Neural cell (in vitro differentiated cells): Measurements from ENCODE around the gene MLST8. TPM values are rescaled to one million over a fixed set of nuclear protein-coding genes. Genes with fewer than 3 reads are reported as not detected.

Experiments
- H2AFZ ChIP-seq: fragments of 200-600, 300-800 bp; sonication (generic), shearing (Covaris generic); 2 replicates; pipeline ENCODE4 v1.6.0; 2014; ENCODE audit warnings: low read depth, mild to moderate bottlenecking, antibody characterized with exemption, low read length, moderate library complexity
- H3F3A ChIP-seq: fragments of 200-600 bp; shearing (Covaris generic); 2 replicates; pipeline ENCODE4 v1.6.1; 2016; ENCODE audit warnings: mild to moderate bottlenecking, moderate library complexity, mixed read lengths, antibody characterized with exemption, low read length; ENCODE audit not compliant: insufficient read depth, poor library complexity, severe bottlenecking
- H3K27ac ChIP-seq: fragments of 200-600, 300-800 bp; sonication (generic), shearing (Covaris generic); 2 replicates; pipeline ENCODE4 v1.5.1; 2014; ENCODE audit warnings: mild to moderate bottlenecking, low read length, moderate library complexity
- H3K27me3 ChIP-seq: fragments of 300-800, 200-600 bp; sonication (generic), shearing (Covaris generic); 2 replicates; pipeline ENCODE4 v1.6.0; 2014; ENCODE audit warnings: mild to moderate bottlenecking, low read depth, low read length, moderate library complexity; ENCODE audit not compliant: insufficient read depth
- H3K36me3 ChIP-seq: fragments of 300-800, 200-600 bp; sonication (generic), shearing (Covaris generic); 2 replicates; pipeline ENCODE4 v1.5.1; 2014; ENCODE audit warnings: mild to moderate bottlenecking, antibody characterized with exemption, low read length, moderate library complexity; ENCODE audit not compliant: insufficient read depth
- H3K4me2 ChIP-seq: fragments of 300-800, 200-600 bp; sonication (generic), shearing (Covaris generic); 2 replicates; pipeline ENCODE4 v1.6.0; 2014; ENCODE audit warnings: mild to moderate bottlenecking, low read length
- H3K4me3 ChIP-seq: fragments of 300-800, 200-600 bp; sonication (generic), shearing (Covaris generic); 2 replicates; pipeline ENCODE4 v1.5.1; 2014; ENCODE audit warnings: mild to moderate bottlenecking, low read length, moderate library complexity
- H3K79me2 ChIP-seq: fragments of 200-600 bp; shearing (Covaris generic); replicated peaks from 2 replicates; pipeline ENCODE4 v1.6.0; 2014; ENCODE audit warnings: mild to moderate bottlenecking, low read length, moderate library complexity; ENCODE audit not compliant: insufficient read depth
- H3K9ac ChIP-seq: fragments of 300-800, 200-600 bp; sonication (generic), shearing (Covaris generic); 2 replicates; pipeline ENCODE4 v1.6.1; 2016; ENCODE audit warnings: mild to moderate bottlenecking, low read length, mixed read lengths
- H3K9me2 ChIP-seq: fragments of 200-600 bp; shearing (Covaris generic); 2 replicates; pipeline ENCODE4 v1.6.1; 2016; ENCODE audit warnings: mild to moderate bottlenecking, low read length, mixed read lengths; ENCODE audit not compliant: insufficient read depth
- H3K9me3 ChIP-seq: fragments of 200-600, 300-800 bp; sonication (generic), shearing (Covaris generic); 2 replicates; pipeline ENCODE4 v1.6.1; 2016; ENCODE audit warnings: mild to moderate bottlenecking, mixed run types, low read length, moderate library complexity, mixed read lengths
- H4K20me1 ChIP-seq: fragments of 200-600 bp; shearing (Covaris generic); 2 replicates; pipeline ENCODE4 v1.6.1; 2016; ENCODE audit warnings: mild to moderate bottlenecking, mixed run types; ENCODE audit not compliant: insufficient read depth
- EP300 ChIP-seq: fragments of 450-650 bp; conservative IDR thresholded peaks from 2 replicates; pipeline ENCODE4 v1.6.1; 2014; ENCODE audit warnings: antibody characterized with exemption, mild to moderate bottlenecking, moderate library complexity; ENCODE audit not compliant: poor library complexity, severe bottlenecking
- EZH2 ChIP-seq: fragments of 200-600, 300-800 bp; shearing (Covaris generic), sonication (generic); IDR thresholded peaks from 2 replicates; pipeline ENCODE4 v1.6.1; 2014; ENCODE audit warnings: antibody characterized with exemption, low read length, borderline replicate concordance, mild to moderate bottlenecking; ENCODE audit not compliant: insufficient read depth, poor library complexity, severe bottlenecking
- MXI1 ChIP-seq: fragments of 450-650 bp; conservative IDR thresholded peaks from 2 replicates; pipeline ENCODE4 v1.6.1; 2014; ENCODE audit warnings: antibody characterized with exemption, mild to moderate bottlenecking; ENCODE audit not compliant: poor library complexity, severe bottlenecking
- POLR2AphosphoS5 ChIP-seq: IDR thresholded peaks from 2 replicates; pipeline ENCODE4 v1.6.1; 2012
- RAD21 ChIP-seq: fragments of 450-650 bp; conservative IDR thresholded peaks from 2 replicates; pipeline ENCODE4 v1.6.1; 2014; ENCODE audit warnings: antibody characterized with exemption, mild to moderate bottlenecking, moderate library complexity
- SMC3 ChIP-seq: fragments of 450-650 bp; conservative IDR thresholded peaks from 2 replicates; pipeline ENCODE4 v1.6.1; 2014; ENCODE audit warnings: antibody characterized with exemption, mild to moderate bottlenecking, moderate library complexity; ENCODE audit not compliant: poor library complexity
- TAF1 ChIP-seq: IDR thresholded peaks from 2 replicates; pipeline ENCODE4 v1.6.1; 2012; ENCODE audit warnings: low read depth
- polyA plus RNA-seq: library from polyadenylated mRNA; depleted of rRNA; stranded (reverse); fragments of >200 nt; gene quantifications from 2 replicates; pipeline ENCODE4 v1.2.3, GENCODE V29; 2014
- TF ChIP-seq, protein P1 (sequence below): fragments of 450-650 bp; IDR thresholded peaks from 2 replicates; pipeline ENCODE4 v1.5.1; 2014; ENCODE audit warnings: antibody characterized with exemption, mild to moderate bottlenecking, moderate library complexity; ENCODE audit not compliant: poor library complexity, severe bottlenecking
- TF ChIP-seq, protein P2 (sequence below): IDR thresholded peaks from 2 replicates; pipeline ENCODE4 v1.6.1; 2012; ENCODE audit warnings: borderline replicate concordance

MLST8 gene
- polyA plus RNA-seq, 1 donor from 2014 or later: 13.5 TPM

DNA sequence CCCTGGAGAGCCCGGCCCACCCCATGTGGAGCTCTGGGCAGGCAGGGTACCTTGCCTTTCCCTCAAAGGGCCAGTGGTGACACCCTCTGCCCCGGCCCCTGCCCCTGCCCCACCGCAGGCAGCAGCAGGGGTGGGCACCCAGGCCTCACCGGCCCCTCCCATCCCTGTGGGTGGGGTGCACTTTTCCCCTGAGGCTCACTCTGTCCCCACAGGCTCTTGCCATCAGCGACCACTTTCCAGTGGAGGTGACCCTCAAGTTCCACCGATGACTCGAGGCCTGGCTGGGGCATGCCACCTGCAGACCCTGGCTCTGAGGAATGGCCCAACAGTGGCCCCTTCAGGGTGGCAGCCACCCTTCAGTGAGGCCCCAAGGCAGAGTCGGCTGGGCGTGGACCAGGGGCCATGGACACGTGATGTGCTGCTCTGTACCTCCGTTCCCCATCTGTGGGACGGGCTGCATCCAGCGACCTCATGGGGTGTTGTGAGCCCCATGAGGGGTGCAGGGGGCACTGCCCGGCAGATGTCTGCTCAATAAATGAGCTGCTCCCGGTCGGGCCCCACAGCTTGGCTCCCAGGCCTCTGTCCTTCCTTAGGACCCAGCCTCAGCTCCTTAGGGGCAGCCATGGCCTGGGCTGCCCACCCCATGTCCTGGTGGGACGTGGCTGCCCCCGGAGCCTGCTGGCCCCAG, 33.0 kb downstream of the MLST8 start:
- no peak overlapping the region for H3K9ac ChIP-seq
- peaks cover 15% of the 10 kb centered on the region for H3K27me3 ChIP-seq
- no peak overlapping the region for H3K4me3 ChIP-seq
- H3K36me3 ChIP-seq: no peaks in the 10 kb centered on the region
- no peak overlapping the region for H3K4me2 ChIP-seq
- no peaks in the 10 kb centered on the region for H4K20me1 ChIP-seq
- H2AFZ ChIP-seq: no peak overlapping the region
- H3F3A ChIP-seq: no peaks in the 10 kb centered on the region
- H3K9me2 ChIP-seq: no peaks in the 10 kb centered on the region
- no peaks in the 10 kb centered on the region for H3K79me2 ChIP-seq
- no peak overlapping the region for H3K27ac ChIP-seq
- TF ChIP-seq MXI1: no peak
- no peak for TF ChIP-seq RAD21
- TF ChIP-seq POLR2AphosphoS5: no peak
- TF ChIP-seq EZH2: no peak
- TF ChIP-seq, protein P1, sequence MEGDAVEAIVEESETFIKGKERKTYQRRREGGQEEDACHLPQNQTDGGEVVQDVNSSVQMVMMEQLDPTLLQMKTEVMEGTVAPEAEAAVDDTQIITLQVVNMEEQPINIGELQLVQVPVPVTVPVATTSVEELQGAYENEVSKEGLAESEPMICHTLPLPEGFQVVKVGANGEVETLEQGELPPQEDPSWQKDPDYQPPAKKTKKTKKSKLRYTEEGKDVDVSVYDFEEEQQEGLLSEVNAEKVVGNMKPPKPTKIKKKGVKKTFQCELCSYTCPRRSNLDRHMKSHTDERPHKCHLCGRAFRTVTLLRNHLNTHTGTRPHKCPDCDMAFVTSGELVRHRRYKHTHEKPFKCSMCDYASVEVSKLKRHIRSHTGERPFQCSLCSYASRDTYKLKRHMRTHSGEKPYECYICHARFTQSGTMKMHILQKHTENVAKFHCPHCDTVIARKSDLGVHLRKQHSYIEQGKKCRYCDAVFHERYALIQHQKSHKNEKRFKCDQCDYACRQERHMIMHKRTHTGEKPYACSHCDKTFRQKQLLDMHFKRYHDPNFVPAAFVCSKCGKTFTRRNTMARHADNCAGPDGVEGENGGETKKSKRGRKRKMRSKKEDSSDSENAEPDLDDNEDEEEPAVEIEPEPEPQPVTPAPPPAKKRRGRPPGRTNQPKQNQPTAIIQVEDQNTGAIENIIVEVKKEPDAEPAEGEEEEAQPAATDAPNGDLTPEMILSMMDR: no peak
- TF ChIP-seq SMC3: no peak
- TF ChIP-seq EP300: no peak
- no peak for TF ChIP-seq TAF1
- TF ChIP-seq, protein P2, sequence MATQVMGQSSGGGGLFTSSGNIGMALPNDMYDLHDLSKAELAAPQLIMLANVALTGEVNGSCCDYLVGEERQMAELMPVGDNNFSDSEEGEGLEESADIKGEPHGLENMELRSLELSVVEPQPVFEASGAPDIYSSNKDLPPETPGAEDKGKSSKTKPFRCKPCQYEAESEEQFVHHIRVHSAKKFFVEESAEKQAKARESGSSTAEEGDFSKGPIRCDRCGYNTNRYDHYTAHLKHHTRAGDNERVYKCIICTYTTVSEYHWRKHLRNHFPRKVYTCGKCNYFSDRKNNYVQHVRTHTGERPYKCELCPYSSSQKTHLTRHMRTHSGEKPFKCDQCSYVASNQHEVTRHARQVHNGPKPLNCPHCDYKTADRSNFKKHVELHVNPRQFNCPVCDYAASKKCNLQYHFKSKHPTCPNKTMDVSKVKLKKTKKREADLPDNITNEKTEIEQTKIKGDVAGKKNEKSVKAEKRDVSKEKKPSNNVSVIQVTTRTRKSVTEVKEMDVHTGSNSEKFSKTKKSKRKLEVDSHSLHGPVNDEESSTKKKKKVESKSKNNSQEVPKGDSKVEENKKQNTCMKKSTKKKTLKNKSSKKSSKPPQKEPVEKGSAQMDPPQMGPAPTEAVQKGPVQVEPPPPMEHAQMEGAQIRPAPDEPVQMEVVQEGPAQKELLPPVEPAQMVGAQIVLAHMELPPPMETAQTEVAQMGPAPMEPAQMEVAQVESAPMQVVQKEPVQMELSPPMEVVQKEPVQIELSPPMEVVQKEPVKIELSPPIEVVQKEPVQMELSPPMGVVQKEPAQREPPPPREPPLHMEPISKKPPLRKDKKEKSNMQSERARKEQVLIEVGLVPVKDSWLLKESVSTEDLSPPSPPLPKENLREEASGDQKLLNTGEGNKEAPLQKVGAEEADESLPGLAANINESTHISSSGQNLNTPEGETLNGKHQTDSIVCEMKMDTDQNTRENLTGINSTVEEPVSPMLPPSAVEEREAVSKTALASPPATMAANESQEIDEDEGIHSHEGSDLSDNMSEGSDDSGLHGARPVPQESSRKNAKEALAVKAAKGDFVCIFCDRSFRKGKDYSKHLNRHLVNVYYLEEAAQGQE: no peak
- H3K9me3 ChIP-seq: no peaks in the 10 kb centered on the region

DNA sequence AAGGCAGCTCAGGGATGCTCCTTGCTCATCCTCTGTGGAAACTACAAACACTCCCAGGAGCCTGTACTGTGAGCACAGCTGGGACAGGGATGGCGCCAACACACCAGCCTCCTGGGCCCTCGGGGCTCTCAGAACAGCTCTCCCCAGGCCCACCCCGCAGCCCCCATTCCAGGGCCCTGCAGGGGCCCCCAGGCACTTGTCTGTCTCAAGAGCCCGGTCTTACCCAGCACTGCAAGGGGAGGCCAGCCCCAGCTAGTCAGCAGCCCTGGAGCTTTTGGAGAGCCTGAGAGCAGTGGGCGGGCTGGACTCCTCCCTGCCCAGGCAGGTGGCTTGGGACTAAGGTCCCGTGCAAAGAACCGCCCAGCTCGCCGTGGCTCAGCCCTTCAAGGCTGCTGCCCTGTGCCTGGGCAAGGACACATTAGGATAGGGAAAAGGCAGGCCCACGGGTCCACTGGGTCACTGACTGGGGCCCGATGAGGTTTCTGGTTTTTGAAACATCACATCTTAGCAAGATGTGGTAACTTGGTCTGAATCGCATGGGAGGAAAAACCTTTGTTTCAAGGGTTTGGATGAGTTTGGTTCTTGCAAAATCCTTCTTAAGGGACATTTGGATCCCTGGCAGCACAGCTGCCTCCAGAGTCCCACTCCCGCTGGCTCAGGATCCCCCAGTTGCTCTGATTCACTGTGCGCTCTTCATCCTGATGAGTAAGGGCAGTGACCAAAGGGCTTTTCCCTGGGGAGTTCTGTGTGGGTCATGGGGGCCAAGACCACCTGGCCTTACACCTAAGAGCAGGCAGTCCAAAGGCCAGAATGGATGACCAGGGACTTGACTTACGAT, 33.8 kb downstream of the MLST8 start:
- H3K27ac ChIP-seq: no peak overlapping the region
- no peaks in the 10 kb centered on the region for H3K36me3 ChIP-seq
- H3K9me3 ChIP-seq: no peaks in the 10 kb centered on the region

More for the DNA sequence above, 33.8 kb downstream of the MLST8 start:
- H3K79me2 ChIP-seq: no peaks in the 10 kb centered on the region
- H3F3A ChIP-seq: no peaks in the 10 kb centered on the region
- TF ChIP-seq, protein P2: no peak
- TF ChIP-seq, protein P1: no peak
- no peak overlapping the region for H3K4me3 ChIP-seq
- no peaks in the 10 kb centered on the region for H4K20me1 ChIP-seq
- H3K9me2 ChIP-seq: no peaks in the 10 kb centered on the region
- peaks cover 15% of the 10 kb centered on the region for H3K27me3 ChIP-seq
- no peak overlapping the region for H3K9ac ChIP-seq
- no peak overlapping the region for H3K4me2 ChIP-seq
- H2AFZ ChIP-seq: no peak overlapping the region
